Dedifferentiated amniotic fluid mesenchymal stem cell (primary cell): ENCODE measurements around the gene USE1.

Experiments
- DNase-seq: peaks from one replicate; pipeline ENCODE4 v3.0.0-alpha.2; 2016; ENCODE audit errors: extremely low spot score

The USE1 gene

GRCh38 chr19:17235971-17236777, 21.0 kb downstream of the USE1 start:
- DNase-seq, result no peak

GRCh38 chr19:17236811-17237543, 21.8 kb downstream of the USE1 start:
- no peak for DNase-seq

GRCh38 chr19:17237747-17238706, 22.9 kb downstream of the USE1 start:
- no peak for DNase-seq

GRCh38 chr19:17240062-17240752, 25.1 kb downstream of the USE1 start:
- DNase-seq, result no peak

GRCh38 chr19:17240826-17241399, 25.8 kb downstream of the USE1 start:
- no peak for DNase-seq

- DNase-seq, result no peak
Measured at GRCh38 chr19:17242431-17243208, 27.5 kb downstream of the USE1 start.

GRCh38 chr19:17243211-17243829, 28.2 kb downstream of the USE1 start:
- no peak for DNase-seq

GRCh38 chr19:17243830-17244617, 28.9 kb downstream of the USE1 start:
- no peak for DNase-seq

GRCh38 chr19:17244618-17245534, 29.7 kb downstream of the USE1 start:
- DNase-seq, result no peak

- no peak for DNase-seq
Measured at GRCh38 chr19:17245535-17245984, 30.4 kb downstream of the USE1 start, which contains the start of gene NR2F6. TSS of gene NR2F6 (minus strand) at chr19:17245919. CDS start at chr19:17245220, 699 bp downstream.

GRCh38 chr19:17246681-17247425, 31.7 kb downstream of the USE1 start:
- DNase-seq, result no peak

- no peak for DNase-seq
Measured at GRCh38 chr19:17248011-17248776, 33.0 kb downstream of the USE1 start.

- DNase-seq, result no peak
Measured at GRCh38 chr19:17249887-17250548, 34.9 kb downstream of the USE1 start.

GRCh38 chr19:17254636-17255035, 39.5 kb downstream of the USE1 start:
- DNase-seq, result no peak

- no peak for DNase-seq
Measured at GRCh38 chr19:17255150-17255621, 40.0 kb downstream of the USE1 start.
